Measurements from ENCODE around the gene PRKRIP1. TPM values are rescaled to one million over a fixed set of nuclear protein-coding genes. Genes with fewer than 3 reads are reported as not detected.

Gene PRKRIP1
- total RNA-seq, 1 donor from 2014 or later: 44.8 TPM

GRCh38 chr7:102392330-102392729 is 3.8 kb upstream of the PRKRIP1 start:
- Mint-ChIP-seq H3K27me3 (no peaks in the 10 kb centered on the region), H3K4me3 (ENCODE audit: low read depth) (no peak overlapping the region), H3K4me1 (ENCODE audit: low read depth) (peaks cover 14% of the 10 kb centered on the region), H3K36me3 (ENCODE audit: insufficient read depth) (peaks cover 7% of the 10 kb centered on the region), H3K9me3 (ENCODE audit: low read depth) (no peaks in the 10 kb centered on the region), H3K27ac (peak overlapping the region; percentile 88)
- DNase-seq (ENCODE audit: low spot score, unreplicated experiment): no peak
- no peak for TF ChIP-seq CTCF (IDR thresholded peaks at IDR 0.05; ENCODE audit: unreplicated experiment)

GRCh38 chr7:102393467-102393866 is 2.7 kb upstream of the PRKRIP1 start:
- H3K9me3 Mint-ChIP-seq (ENCODE audit: low read depth): no peaks in the 10 kb centered on the region
- no peak overlapping the region for H3K4me3 Mint-ChIP-seq (ENCODE audit: low read depth)
- no peaks in the 10 kb centered on the region for H3K27me3 Mint-ChIP-seq
- peaks cover 7% of the 10 kb centered on the region for H3K36me3 Mint-ChIP-seq (ENCODE audit: insufficient read depth)
- no peak for DNase-seq (ENCODE audit: low spot score, unreplicated experiment)
- no peak for TF ChIP-seq CTCF (IDR thresholded peaks at IDR 0.05; ENCODE audit: unreplicated experiment)
- peaks cover 17% of the 10 kb centered on the region for H3K4me1 Mint-ChIP-seq (ENCODE audit: low read depth)
- peak overlapping the region; percentile 91 for H3K27ac Mint-ChIP-seq

GRCh38 chr7:102395592-102395872 is 631 bp upstream of the PRKRIP1 start:
- no peak for TF ChIP-seq CTCF (IDR thresholded peaks at IDR 0.05; ENCODE audit: unreplicated experiment)
- Mint-ChIP-seq H3K9me3 (ENCODE audit: low read depth) (no peaks in the 10 kb centered on the region), H3K27ac (peak overlapping the region; percentile 98), H3K4me3 (ENCODE audit: low read depth) (peak overlapping the region; percentile 79), H3K4me1 (ENCODE audit: low read depth) (peaks cover 17% of the 10 kb centered on the region), H3K27me3 (no peaks in the 10 kb centered on the region), H3K36me3 (ENCODE audit: insufficient read depth) (peaks cover 12% of the 10 kb centered on the region)
- DNase-seq (ENCODE audit: low spot score, unreplicated experiment): no peak

GRCh38 chr7:102396710-102397019 is 502 bp downstream of the PRKRIP1 start:
- Mint-ChIP-seq H3K9me3 (ENCODE audit: low read depth) (no peaks in the 10 kb centered on the region), H3K36me3 (ENCODE audit: insufficient read depth) (peaks cover 16% of the 10 kb centered on the region), H3K27ac (peak overlapping the region; percentile 98), H3K4me3 (ENCODE audit: low read depth) (peak overlapping the region; percentile 79), H3K27me3 (no peaks in the 10 kb centered on the region), H3K4me1 (ENCODE audit: low read depth) (peaks cover 17% of the 10 kb centered on the region)
- no peak for TF ChIP-seq CTCF (IDR thresholded peaks at IDR 0.05; ENCODE audit: unreplicated experiment)
- no peak for DNase-seq (ENCODE audit: low spot score, unreplicated experiment)

GRCh38 chr7:102398543-102398942 is 2.4 kb downstream of the PRKRIP1 start:
- Mint-ChIP-seq H3K36me3 (ENCODE audit: insufficient read depth) (peaks cover 17% of the 10 kb centered on the region), H3K27ac (no peak overlapping the region), H3K4me1 (ENCODE audit: low read depth) (peaks cover 12% of the 10 kb centered on the region), H3K4me3 (ENCODE audit: low read depth) (no peak overlapping the region), H3K27me3 (no peaks in the 10 kb centered on the region), H3K9me3 (ENCODE audit: low read depth) (no peaks in the 10 kb centered on the region)
- DNase-seq (ENCODE audit: low spot score, unreplicated experiment): no peak
- TF ChIP-seq CTCF (IDR thresholded peaks at IDR 0.05; ENCODE audit: unreplicated experiment): no peak
